Activated CD4-positive, CD25-positive, alpha-beta regulatory T cell treated with anti-CD3 and anti-CD28 coated beads, Interleukin-2, amount 50 U/mL, for 72 hours (primary cell): Measurements from ENCODE around the gene ADM2.

Experiments used
- DNase-seq: peaks from one replicate; pipeline ENCODE4 v3.0.0; 2021

Gene ADM2

GRCh38 chr22:50445880-50446707, 35.2 kb upstream of the ADM2 start:
- DNase-seq: no peak

GRCh38 chr22:50446708-50447575, 34.4 kb upstream of the ADM2 start:
- no peak for DNase-seq

- no peak for DNase-seq
Measured at GRCh38 chr22:50447576-50448551, 33.5 kb upstream of the ADM2 start.

- DNase-seq: no peak
Measured at GRCh38 chr22:50452649-50453048, 28.7 kb upstream of the ADM2 start.

- DNase-seq: no peak
Measured at GRCh38 chr22:50454556-50455075, 26.7 kb upstream of the ADM2 start.

GRCh38 chr22:50455201-50455600, 26.1 kb upstream of the ADM2 start:
- DNase-seq: no peak

GRCh38 chr22:50456026-50456425, 25.3 kb upstream of the ADM2 start:
- no peak for DNase-seq

- no peak for DNase-seq
Measured at GRCh38 chr22:50456466-50457234, 24.7 kb upstream of the ADM2 start.

- no peak for DNase-seq
Measured at GRCh38 chr22:50459016-50459415, 22.3 kb upstream of the ADM2 start.

- DNase-seq: no peak
Measured at GRCh38 chr22:50459496-50460140, 21.7 kb upstream of the ADM2 start.

GRCh38 chr22:50460938-50461337, 20.4 kb upstream of the ADM2 start:
- no peak for DNase-seq

- no peak for DNase-seq
Measured at GRCh38 chr22:50461536-50461935, 19.8 kb upstream of the ADM2 start.

- DNase-seq: no peak
Measured at GRCh38 chr22:50461979-50462540, 19.3 kb upstream of the ADM2 start.

GRCh38 chr22:50463188-50463900, 18.0 kb upstream of the ADM2 start:
- DNase-seq: no peak

- no peak for DNase-seq
Measured at GRCh38 chr22:50464451-50464850, 16.9 kb upstream of the ADM2 start.

- no peak for DNase-seq
Measured at GRCh38 chr22:50465066-50465930, 16.0 kb upstream of the ADM2 start.

GRCh38 chr22:50467341-50467740, 14.0 kb upstream of the ADM2 start:
- no peak for DNase-seq

GRCh38 chr22:50467773-50468440, 13.4 kb upstream of the ADM2 start:
- DNase-seq: no peak

- DNase-seq: no peak
Measured at GRCh38 chr22:50468626-50469025, 12.7 kb upstream of the ADM2 start.
